Stimulated activated CD4-positive, alpha-beta T cell treated with anti-CD3 and anti-CD28 coated beads, Interleukin-2, amount 100 ng/mL, for 24 hours (primary cell): ENCODE results near the gene PARD3.

ENCODE experiments used
- DNase-seq, 2 donors: peaks; one replicate each; pipeline ENCODE4 v3.0.0-alpha.2; 2020

The PARD3 gene

GRCh38 chr10:34109495-34109894, 705.6 kb downstream of the PARD3 start:
- no peak for DNase-seq

DNA sequence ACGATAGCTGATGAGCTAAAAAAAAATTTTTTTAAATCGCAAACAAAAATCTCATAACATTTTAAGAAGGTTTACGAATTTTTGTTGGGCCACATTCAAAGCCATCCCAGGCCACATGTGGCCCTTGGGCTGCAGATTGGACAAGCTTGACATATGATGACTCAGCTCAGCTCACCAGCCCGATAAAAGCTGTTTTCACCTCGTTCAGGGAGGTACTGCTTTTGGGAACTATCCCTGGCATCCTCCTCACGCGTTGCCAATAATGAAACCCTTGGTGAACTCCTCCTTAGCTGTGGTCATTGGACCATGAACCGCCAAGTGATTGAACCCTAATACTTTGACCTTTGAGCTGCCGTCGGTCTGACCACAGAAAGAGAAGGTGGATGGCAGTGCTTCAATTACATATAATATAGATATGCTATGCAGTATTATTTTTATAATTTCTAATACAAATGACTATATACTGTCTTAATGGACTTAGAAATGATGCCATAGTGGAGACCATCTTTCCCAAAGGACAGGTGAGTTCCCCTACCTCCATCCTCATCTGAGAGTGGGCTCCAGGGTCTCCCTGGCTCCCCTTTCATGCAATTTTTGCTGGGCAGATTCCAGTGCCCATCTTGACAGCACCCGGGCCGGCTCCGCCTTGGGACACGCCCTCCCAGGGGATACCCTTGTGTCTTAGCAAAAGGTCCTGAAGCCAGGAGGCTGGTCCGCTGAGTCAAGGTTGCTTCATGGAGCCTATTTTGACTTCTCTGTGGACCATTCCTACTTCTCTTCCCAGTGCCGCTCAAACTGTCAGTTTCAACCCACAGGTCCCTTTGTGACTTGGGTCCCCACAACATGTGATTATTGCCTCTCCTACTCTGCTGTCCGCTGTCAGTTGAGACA, 707.2 kb downstream of the PARD3 start:
- DNase-seq = no peak

- no peak for DNase-seq
These were observed 708.7 kb downstream of the PARD3 start for GRCh38 chr10:34106356-34106885.

DNA sequence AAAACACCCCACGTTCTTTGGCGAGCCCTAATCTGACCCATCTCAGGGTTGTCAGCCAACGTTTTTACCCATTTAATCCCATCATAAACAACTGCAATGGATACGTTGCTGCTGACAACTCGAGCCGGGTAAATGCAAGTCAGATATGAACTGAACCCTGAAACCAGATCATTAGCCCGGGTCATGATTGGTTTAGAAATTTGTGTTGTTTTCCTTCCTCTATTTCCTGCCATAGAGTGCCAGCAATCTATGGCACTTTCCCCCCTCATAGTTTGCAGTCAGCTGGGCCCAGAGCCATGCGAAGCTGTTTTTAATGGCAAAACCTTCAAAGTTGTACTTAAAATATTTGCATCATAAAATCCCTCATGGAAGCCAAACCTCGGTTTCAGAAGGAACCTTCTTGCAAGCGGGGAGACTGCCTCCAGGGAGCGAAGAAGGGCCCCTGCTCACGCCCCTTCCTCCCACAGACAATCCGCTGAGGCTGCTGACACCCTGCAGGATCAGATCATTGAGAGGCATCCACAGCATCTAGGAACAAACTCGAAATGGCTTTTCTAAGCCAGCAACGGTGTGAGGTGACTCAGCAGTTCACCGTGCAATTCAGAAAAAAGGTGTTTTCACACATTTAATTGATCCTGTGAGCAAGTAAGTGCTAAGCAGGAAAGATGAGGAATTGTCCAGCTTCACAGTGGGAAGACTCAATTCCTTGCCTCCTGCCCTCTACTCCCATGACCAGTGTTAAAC, 710.1 kb downstream of the PARD3 start:
- DNase-seq = no peak

- DNase-seq = no peak
These were observed 712.1 kb downstream of the PARD3 start for GRCh38 chr10:34102893-34103506.

DNA sequence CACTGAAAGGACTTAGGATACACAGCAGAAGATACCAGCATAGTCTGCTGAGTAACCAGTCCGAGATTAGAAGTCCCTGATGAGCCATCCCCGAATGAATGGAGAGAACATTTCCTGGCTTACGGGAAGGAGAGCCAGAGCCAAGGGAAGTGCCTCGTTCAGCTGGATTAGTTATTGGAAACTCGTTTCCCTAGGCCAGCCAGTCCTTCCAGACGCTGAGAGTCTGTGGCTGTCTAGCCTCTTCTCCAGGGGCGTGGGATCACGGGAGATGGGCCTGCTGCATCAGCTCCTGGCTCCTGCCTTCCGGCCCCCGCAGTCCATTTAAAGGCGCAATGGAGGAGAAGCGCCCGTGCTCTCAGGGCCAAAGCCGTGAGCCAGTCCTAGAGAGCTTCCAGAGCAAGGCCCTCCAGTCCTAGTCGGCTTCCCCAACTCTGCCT, 712.8 kb downstream of the PARD3 start:
- DNase-seq = no peak

DNA sequence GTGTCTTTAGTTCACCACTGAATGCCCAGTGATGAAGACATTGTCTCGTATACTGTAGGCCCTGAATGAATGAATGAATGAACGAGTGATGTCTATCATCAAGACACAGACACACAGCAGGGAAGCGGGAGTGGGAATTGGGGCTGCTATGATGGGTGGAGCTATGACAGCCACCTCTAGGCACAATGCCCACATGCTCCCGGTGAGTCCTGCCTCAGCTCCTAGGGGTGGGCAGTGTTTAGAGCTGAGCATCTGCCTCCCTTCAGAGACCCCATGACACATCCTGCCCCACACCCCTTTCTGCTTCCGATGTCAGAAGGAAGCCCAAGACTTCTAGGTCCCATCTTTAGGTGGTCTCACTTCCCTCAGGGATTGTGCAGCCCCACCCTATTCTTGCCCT, 714.1 kb downstream of the PARD3 start:
- no peak for DNase-seq

- DNase-seq = no peak
These were observed 716.1 kb downstream of the PARD3 start for GRCh38 chr10:34098821-34099567.

GRCh38 chr10:34097682-34098081, 717.4 kb downstream of the PARD3 start:
- no peak for DNase-seq

- DNase-seq = no peak
These were observed 720.1 kb downstream of the PARD3 start for GRCh38 chr10:34094961-34095360.

- no peak for DNase-seq
These were observed 720.9 kb downstream of the PARD3 start for GRCh38 chr10:34094146-34094696.

DNA sequence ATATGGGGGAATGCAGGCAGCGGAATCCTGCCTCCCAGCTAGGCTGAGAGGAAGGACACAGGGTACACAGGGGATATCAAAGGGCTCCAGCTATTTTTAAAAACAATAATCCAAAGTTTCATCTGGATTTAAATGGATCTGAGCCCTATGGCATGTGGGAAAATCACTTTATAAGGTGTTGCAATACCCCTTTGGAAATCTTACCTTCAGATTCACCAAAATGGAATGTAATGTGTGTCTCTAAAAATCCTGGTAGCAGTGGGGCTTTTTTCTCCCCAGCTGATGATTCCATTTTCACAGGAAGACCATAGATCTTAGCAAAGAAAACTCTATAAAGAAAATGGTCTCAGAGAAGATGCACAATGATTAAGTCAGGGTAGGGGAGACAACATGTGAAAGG, 722.2 kb downstream of the PARD3 start:
- DNase-seq = no peak

DNA sequence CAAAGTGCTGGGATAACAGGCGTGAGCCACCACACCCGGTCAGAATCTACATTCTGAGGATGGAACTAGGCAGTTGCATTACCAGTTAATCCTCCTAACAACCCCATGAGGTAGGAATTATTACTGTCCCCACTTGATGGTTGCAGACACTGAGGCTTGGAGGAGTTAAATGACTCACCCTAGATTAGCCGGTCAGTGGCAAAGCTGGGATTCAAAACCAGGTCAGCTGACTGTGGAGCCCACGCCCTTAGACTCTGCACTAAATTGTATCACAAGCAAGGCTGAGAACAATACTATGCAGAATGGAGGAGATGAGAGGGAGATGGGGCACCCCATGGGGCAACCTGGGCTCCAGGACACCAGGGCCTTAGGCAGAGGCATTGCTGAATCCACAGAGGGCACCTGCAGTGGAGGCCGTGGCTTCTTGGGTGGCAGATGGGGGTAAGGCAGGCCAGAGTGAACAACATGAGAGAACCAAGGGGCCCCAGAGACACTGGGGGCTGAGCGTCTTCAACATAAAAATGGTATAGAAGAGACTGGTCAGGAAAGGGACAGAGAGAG, 723.4 kb downstream of the PARD3 start:
- no peak for DNase-seq

- DNase-seq = no peak
These were observed 725.8 kb downstream of the PARD3 start for GRCh38 chr10:34089253-34089652.

- DNase-seq = no peak
These were observed 726.8 kb downstream of the PARD3 start for GRCh38 chr10:34088208-34088794.

- no peak for DNase-seq
These were observed 728.0 kb downstream of the PARD3 start for GRCh38 chr10:34087095-34087418.

DNA sequence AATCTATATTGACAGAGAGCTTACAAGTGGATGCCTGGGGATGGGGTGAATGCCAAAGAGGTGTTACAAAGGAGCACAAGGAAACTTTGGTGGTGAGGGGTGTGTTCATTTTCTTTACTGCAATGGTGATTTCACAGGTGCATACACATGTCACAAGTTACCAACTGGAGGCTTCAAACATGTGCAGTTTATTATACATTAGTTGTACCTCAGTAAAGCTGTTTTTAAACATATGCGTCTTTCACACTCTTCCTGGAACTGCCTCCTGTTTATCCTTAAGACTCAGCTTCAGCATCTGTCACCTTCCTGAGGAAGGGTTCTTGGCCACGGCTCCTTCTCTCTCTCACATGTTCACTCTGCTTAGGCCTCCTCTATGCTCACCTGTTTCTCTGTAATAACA, 731.5 kb downstream of the PARD3 start:
- DNase-seq = no peak

GRCh38 chr10:34081948-34082347, 733.1 kb downstream of the PARD3 start:
- DNase-seq = no peak

DNA sequence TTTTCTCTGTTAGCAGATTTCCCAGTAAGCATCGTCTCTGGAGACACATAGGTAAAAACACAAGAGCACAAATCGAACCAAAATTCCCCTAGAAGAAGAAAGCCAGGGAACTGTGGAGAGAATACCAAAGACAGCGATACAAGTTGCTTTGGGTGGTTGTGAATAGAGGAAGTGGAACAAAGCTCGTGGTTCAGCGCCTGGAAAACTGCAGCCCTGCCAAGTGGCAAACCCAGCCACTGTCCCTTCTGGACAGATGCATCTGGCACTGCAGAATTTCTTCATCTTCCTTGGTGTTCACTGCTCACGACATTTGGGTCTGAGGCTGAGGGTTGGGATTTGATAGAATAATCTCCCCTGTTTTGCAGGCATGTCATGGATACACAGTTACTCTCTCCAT, 733.8 kb downstream of the PARD3 start:
- DNase-seq = no peak

DNA sequence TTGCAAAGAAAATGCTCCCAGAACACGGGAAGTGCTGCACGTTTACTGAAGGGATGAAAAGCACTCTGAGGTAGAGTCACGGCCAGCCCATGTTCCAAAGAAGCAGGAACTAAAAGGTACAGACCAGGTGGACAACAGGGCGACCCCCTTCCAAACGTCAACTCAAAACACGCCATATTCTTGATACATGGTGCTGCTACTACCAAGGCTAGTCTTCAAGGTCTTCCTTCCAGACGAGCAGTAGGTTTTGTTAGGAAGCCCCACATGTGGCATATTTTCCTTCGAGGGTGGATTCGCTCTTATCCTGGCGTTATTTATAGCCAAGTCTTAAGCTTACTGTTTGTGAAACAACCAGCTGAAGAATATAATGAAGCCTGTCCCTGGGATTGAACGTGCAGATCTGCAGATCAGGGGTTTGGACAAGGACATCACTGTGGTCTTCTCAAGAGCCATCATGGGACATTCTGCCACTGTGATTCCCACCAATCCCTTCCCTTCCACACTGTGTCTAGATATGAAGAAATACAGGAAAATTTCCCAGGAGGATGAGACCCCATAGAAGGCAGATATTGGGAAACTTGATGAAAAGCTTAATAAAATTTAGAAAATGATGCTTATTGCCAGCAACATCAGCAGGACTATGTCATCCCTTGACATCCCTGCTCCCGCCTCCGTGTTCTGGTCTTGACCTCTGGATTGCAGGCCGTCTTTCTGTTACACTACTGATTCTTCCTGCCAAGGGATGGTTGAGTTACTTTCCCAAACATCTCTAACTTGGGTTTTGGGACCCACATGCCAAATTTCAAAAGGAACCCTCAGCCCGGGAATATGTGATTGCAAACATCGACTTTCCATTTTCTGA, 734.4 kb downstream of the PARD3 start:
- no peak for DNase-seq
